Stimulated activated CD4-positive, alpha-beta T cell treated with anti-CD3 and anti-CD28 coated beads, Interleukin-2, amount 100 ng/mL, for 24 hours (primary cell): ENCODE measurements around the gene CHD8.
"Not testable (repeated sequence)": the region's sequence is repeated elsewhere in the genome, so short reads cannot be mapped to it uniquely, and the experiment has no call there.

Source experiments
- DNase-seq, 2 donors: peaks; one replicate each; pipeline ENCODE4 v3.0.0-alpha.2; 2020

CHD8 gene

DNA sequence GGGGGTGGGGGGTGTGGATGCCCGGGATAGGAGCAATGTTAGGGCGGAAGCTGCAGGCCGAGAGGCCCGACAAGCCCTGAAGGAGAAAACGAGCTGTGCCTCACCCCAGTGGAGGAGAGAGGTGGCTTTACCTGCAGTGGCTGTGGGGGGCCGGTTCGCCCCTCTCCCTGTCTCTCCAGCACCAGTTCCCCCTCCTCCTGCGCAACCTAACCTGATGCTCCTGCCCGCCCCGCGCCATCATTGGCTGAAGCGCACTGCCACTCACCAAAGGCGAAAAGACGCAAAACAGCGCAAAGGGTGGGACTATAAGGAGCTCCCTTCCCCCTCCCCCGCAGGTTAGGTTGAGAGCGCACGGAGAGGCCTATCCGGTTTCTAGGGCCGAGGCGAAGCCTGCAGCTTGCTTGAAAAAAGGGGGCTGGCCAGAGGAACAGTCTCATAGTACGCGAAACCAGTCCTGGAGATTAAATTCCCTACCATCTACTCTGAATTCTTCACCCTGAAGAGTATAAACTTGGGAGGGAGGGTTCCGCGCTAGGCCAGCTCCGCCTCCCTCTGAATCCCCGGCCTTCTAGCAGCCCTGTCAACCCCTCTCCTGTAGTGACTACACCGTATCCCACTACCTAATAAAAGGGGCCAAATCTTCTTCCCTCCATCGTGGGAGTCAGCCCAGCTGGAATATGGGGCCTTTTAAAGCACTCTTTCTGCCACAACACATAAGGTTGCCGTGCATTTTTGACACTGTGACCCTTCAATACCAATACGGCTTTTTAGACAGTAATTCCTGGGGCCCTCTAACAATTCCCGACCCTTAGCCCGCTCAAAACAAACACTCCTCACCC is 18.6 kb downstream of the CHD8 start:
- peak; percentile 99 to 100 for DNase-seq

DNA sequence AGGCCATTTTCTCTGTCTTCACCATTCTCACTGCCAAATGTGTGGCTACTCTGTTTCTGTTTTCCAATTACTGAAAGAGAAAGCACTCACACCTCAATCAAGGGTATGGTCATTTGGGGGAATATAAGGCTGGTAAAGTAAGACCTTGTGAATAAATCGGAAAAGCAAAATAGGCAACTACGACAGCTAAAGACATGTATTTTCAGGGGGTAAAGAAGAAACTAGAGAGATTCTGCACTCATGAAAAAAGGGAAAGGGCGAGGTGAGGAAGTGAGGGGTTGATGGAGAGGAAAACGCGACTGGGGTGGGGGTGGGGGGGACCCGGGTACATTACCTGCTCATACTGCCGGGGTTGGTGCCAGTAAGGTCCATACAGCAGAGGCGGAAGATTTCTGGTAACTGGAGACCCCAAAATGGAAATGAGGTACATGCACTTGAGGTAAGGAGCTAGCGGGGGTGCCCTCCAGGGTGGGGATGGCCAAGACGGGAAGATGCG is 19.3 kb downstream of the CHD8 start:
- no peak for DNase-seq

DNA sequence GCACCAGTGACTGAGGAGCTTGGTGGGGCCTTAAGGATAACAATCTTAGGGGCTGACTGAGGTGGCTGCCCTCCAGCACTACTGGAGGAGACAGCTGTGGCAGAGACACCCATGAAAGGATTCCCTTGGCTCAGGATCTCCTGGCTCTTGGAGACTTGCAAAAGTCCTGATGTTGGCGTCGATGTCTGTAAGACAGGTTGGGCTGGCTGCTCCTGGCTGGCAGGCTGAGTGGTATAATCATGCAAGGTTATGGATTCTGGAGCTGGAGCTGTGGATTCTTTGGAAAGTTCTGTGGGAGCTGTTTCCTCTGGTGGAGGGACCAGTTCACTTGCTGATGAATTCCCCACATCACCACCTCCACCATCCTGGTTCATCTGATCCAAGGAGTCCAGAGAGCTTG is 24.8 kb downstream of the CHD8 start:
- DNase-seq: no peak

DNA sequence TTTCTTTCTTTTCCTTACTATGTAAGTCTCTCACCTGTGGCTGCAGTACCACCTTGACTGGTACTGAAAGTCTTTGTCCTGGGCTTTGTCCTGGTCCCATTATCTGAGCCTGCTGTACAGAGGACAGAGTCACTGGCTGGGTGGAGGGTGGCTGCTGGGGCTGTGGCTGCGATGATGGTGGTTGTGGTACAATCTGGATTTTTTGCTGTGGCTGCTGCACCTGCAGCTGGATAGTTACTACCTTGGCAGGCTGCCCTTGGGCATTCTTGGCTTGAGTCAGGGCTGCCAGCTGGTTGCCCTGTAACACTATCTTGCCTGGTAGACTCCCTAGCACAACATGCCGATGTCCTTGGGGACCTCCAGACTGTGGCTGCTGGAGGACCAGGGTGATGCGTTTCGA is 27.0 kb downstream of the CHD8 start:
- no peak for DNase-seq

DNA sequence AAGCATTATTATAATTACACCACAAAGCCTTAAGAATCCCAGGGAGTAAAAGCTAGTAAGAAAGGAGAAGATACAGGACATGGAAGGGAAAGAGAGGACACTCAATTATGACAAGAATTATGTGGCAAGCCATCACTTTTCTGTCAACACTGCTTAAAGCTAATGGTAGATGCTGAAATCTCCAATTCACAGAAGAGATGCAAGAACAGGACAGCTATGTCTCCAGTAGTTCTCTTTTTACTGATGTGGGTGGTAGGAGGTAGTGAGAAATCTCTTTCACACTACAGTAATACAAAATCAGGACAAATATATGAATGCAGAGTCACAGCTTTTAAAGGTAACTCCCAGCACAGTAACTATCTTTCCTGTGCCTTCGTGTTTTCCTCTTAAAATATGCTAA is 29.2 kb downstream of the CHD8 start:
- no peak for DNase-seq

DNA sequence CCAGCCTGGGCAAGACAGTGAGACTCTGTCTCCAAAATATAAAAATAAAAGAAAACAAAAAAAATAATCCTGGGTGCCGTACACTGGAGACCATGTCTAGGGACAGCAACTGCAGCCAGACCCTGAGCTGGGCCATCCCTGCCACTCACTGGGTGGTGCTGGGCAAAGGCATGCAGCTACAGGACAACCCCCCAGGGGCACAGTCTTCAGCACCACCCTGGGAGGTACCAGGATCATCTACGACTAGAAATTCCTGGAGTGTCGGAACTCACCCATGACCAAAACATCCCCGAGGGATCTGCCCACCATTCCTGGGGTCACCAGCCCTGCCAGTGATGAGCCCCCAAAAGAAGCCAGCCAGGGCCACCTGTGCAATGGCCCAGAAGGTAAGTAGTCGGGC is 36.4 kb downstream of the CHD8 start:
- DNase-seq: no peak

DNA sequence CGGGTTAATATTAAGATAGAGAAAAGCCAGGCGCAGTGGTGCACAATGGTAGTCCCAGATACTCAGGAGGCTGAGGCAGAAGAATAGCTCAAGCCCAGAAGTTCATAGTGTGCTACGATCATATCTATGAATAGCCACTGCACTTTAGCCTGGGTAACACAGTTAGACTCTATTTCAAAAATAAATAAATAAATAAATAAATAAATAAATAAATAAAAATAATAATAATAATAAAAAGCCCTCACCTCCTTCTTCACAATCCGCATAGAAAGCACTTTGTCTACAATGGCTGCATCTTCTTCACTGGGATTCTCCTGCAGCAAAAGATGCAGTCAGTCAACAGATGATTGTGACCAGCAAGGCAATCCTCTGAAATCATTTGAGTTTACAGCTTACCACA is 40.6 kb downstream of the CHD8 start:
- DNase-seq: no peak

DNA sequence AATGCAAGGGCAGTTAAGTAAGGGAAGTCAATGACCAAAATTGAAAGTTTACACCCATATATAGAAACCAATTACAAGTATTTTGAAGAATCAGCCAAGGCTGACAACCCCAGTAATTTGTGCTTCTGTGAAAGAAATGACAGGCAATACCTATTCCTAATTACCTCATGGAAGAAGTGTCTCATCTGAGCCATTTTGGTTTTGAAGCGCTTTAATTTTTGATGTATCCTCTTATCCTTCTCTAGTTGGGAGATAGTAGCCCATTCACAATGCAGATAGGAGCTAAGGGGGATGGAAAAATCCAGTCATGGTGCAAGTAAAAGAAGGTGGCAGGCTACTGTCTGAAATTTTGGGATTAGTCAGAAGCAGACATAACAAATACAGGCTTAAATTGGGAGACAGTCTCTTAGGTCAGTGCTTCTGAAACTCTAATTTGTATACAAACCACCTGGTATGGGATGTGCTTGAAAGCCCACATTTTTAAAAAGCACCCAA is 41.7 kb downstream of the CHD8 start:
- DNase-seq: no peak

DNA sequence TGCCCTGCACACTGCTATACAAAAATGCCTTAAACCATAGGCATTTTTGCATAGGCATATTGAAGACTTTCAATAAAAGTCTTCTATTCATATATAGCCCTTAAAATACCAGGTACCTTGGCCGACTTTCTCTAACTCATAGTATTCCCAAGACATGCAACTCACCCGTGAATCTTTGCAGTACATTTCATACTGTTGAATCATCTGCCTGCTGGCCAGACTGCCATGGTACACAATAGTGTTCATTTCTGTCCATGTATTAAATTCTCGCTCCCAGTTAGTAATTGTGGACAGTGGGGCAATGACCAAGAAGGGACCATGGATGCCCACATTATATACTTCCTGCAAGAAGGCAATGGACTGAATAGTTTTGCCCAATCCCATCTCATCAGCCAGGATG is 47.8 kb downstream of the CHD8 start:
- DNase-seq: no peak

DNA sequence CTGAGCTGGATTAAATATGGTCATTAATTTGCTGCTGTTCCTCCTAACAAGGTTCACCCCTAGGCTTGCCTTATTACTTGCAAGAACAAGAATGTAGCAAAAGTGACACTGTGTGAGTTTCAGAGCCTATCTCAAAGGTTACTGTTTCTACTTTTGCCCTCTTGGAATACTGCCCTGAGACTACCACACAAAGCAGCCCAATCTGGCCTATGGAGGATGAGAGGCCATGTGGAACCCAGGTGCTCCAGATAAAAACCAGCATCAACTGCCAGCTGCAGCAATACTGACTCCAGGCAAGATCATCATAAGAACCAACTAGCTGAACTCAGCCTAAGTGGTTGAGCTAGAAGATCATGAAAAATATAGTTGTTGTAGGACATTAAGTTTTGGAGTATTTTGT is 49.7 kb downstream of the CHD8 start:
- DNase-seq: no peak

DNA sequence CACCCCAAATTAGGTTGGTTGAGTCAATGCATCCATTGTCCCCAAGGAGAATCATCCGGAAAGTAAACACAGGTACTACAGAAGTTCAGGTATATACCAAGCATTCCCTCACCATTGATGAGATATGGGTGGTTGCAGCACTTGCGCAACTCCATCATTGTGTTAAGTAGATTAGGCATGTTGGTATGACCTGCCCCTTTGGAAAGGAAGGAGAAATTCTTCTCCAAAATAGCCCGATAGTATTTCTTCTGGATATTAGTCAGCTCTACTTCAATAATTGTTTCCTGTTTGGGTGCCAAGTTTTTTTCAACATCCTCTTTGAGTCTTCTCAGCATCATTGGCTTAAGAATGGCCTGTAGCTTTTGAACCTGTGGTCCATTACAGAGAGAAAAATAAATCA is 50.8 kb downstream of the CHD8 start:
- no peak for DNase-seq

DNA sequence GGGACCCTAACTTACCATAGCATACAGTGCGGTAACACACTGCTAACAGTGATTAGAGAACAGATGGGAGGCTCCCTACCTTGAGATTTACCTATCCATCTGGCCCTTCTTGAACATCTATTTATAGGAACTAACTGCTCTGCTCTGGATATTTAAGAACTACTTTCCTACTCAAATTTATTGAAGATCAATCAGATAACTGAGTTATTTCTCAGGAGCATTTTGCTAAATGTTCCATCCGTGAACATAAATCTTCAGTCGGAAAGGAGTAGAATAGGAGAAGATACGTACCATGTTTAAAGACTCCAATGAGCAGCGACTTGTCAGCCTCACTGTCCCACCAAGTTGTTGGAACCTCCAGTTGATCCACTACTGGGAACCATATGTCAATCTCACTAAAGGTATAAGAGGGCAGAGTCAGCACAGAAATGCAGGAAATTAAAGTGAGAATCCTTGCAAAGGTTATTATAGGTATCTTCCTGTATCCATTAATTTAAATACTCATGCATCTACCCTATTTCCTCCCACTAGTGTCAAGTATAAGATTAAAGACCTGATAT is 56.5 kb downstream of the CHD8 start:
- DNase-seq: no peak

DNA sequence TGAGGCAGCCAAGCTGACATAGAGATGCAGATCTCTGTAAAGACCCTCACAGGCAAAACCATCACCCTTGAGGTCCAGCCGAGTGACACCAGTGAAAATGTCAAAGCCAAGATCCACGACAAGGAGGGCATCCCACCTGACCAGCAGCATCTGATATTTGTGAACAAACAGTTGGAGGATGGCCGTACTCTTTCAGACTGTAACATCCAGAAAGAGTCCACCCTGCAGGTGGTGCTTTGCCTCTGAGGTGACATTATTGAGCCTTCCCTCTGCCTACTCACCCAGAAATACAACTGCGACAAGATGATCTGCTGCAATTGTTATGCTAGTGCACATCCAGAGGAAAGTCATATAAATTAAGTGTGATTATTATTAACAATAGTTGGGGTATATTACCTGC is 57.0 kb downstream of the CHD8 start:
- no peak for DNase-seq

DNA sequence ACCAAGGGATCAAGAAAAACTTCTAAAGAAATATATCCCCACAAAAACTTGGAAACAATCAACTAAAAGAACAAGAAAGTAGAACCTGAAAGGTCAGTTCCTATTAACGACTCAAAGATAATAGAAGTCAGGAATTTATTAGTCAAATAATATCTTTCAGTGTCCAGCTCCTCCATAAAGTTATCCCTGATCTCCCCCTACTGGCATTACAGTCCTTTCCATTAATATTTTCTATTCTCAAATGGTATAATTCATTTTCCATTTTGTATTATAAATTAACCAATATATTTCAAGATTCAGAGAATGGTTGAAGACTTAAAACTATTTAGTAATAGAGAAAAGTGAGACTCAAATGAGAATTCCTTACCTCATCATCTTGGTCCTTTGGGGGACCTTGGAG is 60.5 kb downstream of the CHD8 start:
- no peak for DNase-seq

DNA sequence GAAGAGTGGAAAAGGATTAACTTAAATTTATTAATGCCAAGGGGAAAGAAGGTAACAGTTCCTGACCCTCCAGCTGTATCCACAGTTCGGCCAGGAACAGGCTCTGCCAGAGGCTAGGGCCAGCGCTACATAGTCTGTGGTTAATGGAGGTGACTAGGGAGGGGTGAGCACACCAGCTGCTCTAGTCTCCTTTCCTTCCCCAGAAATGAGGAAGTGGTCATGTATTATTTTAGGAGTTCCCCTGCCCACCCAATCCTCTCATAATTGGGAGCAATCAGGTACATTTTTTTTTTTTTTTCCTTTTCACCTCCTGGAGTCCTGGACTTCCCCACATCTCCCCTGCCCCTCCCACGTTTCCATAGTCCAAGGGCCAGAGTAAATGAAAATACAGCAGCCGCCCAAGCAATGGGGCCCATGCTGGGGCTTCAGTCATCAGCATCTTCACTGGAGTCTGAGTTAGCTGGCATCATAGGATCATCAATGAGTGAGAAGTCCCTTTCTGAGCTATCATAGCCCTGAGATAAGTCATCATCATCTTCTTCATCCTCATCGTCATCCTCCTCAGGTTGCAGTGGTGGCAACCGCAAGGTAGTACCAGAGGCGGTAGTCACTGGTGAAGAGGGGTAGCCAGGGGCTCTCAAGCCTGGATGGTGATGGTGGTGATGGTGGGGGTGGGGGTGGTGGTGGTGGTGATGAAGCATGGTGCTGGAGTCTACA is 70.6 kb downstream of the CHD8 start:
- no peak for DNase-seq

DNA sequence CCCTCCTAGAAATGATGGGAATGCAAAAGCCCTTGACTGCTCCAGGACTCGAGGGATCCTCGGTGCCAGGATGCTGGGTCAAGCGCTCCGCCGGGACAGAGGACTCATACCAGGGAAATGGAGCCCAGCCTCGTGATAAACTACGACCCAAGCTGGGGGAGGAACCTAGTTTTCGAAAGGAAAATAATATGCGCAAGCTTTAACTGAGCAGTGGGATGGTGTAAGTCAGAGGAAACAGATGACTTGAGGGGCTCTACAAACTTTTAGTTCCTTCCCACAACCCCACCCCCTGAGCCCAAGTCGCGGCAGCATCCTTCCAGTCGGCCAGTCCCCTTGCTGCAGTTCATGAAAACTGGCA is 71.5 kb downstream of the CHD8 start:
- DNase-seq: no peak

DNA sequence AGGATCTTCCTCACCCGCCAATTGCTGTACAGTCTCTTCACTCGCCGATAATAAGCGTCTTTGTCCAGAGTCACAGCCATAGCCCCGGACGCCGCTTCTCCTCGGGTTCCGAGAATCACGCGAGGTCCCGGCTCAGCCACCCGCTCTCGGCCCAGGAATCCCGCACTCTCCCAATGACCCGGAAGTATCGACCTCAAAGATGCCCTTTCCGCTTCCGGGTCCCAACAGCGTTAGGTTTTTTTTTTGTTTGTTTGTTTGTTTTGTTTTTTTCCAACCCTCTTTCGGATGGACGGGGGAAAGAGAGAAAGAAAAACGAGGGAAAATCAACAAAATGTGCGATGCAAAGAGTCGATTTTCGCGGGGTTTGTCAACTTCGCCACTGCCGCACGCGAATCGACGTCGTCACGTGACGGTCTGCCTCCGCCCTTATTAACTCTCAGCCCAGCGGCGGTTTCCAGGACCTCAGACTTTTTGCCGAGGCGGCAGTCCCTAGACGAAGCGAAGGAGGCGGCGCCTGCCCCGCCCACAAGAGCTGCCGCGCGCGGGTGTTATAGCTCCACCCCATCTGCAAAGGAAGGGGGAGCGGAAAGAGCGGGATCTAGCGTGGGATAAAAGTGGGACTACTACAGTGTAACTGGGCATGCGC is 72.0 kb downstream of the CHD8 start, which contains the start of gene SUPT16H:
Gene SUPT16H (minus strand): TSS at position 172 of the 646 bp plus-strand sequence. CDS start 92 bp downstream, at position 80.
- peak; percentile 94 to 97 for DNase-seq

DNA sequence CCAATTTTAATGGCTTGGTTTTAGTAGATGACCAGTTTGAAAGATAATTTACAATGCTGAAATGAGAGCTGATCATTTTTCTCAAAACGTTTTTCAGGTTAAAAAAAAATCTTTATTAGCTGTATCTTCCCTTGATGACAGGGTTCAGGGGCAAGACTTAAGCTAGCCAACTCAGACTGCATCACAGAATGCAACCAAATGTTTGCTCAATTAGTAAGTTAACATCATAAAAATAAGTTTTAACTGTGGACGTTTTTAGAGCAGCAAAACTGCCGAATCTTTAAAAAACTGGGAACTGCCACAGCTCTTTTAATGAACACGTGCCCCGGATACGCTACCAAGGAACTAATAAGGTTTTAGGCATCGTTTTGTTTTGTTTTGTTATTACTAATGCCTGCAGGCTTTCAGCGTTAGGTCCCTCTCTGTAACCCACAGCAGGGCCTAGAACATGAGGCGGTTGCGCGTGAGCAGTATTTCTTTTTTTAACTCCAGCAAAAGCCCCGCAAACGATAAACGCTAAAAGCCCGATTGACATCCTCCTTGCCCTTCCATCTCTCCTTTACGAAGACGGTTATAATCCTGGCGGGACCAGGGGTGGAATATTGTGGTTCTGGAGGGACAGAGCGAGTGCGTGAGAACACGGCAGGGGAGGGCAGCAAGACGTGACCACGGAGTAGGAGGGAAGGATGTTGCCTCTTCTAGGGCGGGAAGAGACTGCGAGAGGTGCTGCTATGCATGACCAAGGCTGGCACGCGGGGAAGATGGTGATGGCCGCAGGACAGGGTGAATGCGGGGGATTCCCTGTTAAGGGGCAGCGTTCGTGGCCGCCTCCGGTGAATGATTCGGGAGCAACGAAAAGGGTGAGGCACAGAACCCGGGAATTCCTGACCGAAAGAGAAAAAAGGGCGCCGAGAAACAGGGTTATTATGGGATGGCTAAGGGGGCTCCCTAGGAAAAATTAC is 72.8 kb downstream of the CHD8 start:
- DNase-seq: peak; percentile 60 to 63

DNA sequence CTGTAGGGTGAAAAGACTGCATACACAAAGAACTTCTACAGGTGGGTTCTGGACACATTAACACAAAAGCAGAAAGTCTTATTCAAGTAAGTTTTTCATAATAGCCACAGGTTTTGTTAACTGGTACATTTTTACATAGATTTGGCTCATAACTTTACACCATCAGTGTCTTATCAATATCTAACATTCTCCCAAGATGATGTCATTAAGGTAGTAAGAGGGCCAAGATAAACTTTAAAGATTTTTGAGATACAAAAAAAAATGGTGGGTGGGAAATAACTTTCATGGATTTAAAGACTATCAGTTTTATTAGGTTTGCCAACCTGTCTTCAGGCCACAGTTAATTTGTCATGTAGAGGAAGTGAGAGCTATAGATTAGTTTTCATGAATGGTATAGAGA is 73.8 kb downstream of the CHD8 start:
- DNase-seq: no peak

DNA sequence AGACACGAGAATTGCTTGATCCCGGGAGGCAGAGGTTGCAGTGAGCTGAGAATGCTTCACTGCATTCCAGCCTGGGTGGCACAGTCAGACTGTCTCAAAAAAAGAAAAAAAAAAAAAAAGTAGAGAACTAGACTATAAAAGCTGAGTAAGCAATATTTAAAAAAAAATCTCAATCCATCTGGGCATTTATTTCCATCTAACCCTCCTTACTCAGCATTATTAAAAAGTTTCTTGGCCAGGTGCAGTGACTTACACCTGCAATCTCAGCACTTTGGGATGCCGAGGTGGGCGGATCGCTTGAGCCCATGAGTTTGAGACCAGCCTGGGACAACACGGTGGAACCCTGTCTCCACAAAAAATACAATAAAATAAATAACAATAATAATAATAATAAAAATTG is 76.6 kb downstream of the CHD8 start:
- DNase-seq: no peak

DNA sequence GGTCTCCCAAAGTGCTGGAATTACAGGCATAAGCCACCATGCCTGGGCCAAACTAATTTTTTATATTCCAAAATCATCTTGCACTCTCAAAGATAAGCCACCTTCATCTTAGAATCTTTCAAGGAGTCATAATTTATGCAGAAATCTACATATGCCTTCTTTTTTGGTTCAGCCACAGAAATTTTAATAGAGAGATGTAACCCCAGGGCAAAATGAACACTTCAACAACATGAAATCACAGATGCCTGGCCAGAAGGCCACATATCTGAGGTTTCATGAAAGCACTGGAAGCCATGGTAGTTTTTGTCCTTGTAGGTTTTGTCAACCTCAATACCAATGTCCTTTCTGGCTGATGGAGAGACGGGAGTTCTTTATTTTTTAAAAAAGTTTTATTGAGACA is 81.9 kb downstream of the CHD8 start:
- DNase-seq: no peak

DNA sequence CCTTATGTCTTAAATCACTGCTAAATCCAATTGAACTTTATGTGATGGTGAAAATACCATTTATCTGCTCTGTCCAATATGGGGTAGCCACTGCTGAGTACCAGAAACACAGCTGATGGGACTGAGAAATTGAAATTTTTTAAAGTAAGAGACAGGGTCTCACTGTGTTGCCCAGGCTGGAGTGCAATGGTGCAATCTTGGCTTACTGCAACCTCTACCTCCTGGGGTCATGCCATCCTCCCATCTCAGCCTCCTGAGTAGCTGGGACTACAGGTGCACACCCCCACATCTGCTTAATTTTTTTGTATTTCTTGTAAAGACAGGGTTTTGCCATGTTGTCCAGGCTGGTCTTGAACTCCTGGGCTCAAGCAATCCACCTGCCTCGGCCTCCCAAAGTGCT is 83.1 kb downstream of the CHD8 start:
- not testable (repeated sequence) for DNase-seq
